GM21367 (cell line): ENCODE data around the gene RASSF5.
A peak's percentile ranks its signal among the peaks of the same experiment; 100 is the strongest.
"Not testable (repeated sequence)": the region's sequence is repeated elsewhere in the genome, so short reads cannot be mapped to it uniquely, and the experiment has no call there.

Experiments used
- ATAC-seq: cut with Tn5 transposase; IDR thresholded peaks from one replicate; pipeline ENCODE4 v1.9.1; 2021; ENCODE audit not compliant: unreplicated experiment

RASSF5 gene

GRCh38 chr1:206626396-206626795, 119.1 kb downstream of the RASSF5 start:
- not testable (repeated sequence) for ATAC-seq

GRCh38 chr1:206628916-206629315, 121.6 kb downstream of the RASSF5 start:
- no peak for ATAC-seq

- no peak for ATAC-seq
Observed at GRCh38 chr1:206631085-206631509, 123.8 kb downstream of the RASSF5 start.

DNA sequence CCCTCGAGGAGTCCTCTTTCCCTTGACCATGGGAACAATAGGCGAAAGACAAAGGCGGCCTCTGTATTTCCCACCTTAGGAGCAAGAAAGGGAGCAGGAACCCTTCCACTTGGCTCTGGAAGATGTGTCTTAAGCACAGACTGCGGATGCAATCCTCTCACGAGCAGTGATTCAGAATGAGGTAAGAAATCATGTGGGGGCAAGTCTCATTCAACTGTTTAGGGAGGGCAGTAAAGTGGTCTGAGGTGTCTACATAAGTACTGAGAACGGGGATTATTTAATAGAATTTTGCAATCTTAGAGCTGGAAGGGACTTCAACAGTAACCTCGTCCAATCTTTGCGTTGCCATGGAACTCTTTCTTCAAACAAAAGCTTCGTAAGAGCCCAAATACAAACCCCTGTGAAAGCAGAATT, 126.4 kb downstream of the RASSF5 start:
- no peak for ATAC-seq

DNA sequence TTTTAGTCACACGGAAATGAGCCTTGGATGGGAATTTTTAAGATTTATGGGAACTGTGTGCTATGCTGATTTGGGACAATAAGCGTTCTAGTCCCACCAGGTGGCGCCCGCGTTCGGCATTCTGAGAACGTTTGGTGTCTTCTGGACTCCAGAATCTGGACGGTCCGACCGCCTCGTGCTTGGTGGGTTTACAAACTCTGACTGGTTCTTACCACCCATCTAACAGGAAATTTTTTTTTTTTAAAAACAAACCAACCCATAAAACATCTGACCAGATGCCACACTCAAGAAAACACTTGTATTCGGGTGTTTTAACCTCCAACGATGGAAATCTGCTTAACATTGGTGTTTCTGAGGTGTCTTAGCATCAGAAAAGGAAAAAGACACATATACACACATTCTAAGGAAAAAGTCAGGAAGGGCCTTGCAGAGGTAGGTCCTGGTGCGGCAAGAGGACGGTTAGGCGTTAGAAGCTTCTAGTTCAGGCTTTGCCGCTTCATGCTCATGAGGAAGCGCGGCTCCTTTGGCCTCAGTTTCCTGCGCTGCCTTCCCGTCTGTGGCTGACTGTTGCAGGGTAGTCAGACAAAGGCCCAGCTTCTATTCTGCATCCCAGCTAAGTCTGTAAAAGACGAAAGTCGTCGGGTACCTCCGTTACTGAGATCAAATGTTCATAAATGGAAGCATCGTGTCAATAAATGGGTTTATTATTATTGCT, 127.2 kb downstream of the RASSF5 start:
- no peak for ATAC-seq

DNA sequence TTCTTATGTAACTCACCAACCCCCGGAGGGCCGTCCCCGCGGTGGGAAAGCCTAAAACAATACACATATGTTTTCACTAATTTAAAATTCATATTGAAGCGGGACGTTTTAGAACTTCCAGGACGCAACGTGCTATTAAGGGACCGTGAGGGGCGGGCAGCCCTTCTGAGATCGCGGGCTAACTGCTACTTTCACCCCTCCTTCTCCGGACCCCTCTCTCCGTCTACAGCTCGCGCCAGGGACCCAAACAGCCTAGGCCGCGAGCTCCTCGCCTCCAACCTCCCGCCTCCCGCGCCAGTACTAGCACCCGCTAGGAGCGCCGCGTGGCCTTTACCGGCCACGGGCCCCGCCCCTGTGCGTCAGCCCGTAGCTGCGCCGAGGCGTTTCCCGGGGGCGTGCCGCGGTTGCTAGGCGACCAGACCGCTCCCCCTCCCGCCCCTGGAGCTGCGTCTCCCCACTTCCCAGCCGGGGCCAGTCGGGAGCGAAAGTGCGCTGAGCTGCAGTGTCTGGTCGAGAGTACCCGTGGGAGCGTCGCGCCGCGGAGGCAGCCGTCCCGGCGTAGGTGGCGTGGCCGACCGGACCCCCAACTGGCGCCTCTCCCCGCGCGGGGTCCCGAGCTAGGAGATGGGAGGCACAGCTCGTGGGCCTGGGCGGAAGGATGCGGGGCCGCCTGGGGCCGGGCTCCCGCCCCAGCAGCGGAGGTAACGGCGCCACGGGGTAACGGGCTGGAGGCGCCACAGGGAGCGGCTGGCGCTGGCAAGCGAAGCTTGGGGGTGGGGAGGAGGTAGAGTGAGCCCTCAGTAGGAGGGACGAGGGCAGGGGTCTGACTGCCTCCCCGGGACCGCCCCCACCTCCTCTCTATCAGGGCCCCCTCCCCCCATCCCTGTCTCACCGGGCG, 128.0 kb downstream of the RASSF5 start, which contains the start of gene DYRK3:
DYRK3 (plus strand) TSS at position 457 of the 898 bp plus-strand sequence; CDS start at position 625, 168 bp downstream.
- peak; percentile 90 for ATAC-seq

GRCh38 chr1:206635978-206636345, 128.6 kb downstream of the RASSF5 start:
- no peak for ATAC-seq

DNA sequence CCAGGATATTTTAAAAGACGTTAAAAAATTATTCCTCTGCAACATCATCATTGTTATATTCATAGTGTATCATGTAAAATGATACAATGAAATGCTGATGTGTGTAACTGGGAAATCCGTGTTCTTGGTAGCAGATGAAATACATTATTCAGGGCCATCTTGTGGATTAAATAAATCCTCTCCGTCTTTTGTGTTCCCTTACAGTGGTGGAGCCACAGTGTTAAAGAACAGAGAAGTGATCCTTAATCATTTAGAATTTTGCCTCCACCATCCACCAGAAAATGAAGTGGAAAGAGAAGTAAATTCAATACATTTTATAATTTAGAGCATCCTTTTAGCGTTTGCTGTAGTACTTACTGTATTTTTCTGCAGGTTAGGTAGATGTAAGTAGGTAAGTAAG, 129.3 kb downstream of the RASSF5 start:
- ATAC-seq: no peak

DNA sequence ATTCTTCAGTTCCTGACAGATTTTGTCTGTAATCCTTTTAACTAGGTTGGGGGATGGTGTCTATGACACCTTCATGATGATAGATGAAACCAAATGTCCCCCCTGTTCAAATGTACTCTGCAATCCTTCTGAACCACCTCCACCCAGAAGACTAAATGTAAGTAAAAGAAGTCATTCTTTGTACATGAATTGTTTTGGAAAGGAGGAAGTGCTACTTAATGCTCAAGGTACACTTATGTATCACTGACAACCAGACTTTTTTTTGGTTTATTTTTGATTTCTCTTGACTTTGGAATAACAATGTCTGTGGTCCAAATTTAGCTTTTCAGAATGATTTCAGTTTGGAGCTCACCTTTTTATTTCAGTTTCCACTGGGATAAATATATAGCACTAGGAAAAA, 130.3 kb downstream of the RASSF5 start:
- ATAC-seq: no peak
